ENCODE measurements around the gene PTPN7.

Gene PTPN7

GRCh38 chr1:202165267-202165941 lies 5.0 kb upstream of the PTPN7 start:
- no peak for DNase-seq

GRCh38 chr1:202164271-202165037 lies 4.1 kb upstream of the PTPN7 start:
- no peak for DNase-seq

GRCh38 chr1:202163281-202164270 lies 3.2 kb upstream of the PTPN7 start:
- no peak for DNase-seq

DNA sequence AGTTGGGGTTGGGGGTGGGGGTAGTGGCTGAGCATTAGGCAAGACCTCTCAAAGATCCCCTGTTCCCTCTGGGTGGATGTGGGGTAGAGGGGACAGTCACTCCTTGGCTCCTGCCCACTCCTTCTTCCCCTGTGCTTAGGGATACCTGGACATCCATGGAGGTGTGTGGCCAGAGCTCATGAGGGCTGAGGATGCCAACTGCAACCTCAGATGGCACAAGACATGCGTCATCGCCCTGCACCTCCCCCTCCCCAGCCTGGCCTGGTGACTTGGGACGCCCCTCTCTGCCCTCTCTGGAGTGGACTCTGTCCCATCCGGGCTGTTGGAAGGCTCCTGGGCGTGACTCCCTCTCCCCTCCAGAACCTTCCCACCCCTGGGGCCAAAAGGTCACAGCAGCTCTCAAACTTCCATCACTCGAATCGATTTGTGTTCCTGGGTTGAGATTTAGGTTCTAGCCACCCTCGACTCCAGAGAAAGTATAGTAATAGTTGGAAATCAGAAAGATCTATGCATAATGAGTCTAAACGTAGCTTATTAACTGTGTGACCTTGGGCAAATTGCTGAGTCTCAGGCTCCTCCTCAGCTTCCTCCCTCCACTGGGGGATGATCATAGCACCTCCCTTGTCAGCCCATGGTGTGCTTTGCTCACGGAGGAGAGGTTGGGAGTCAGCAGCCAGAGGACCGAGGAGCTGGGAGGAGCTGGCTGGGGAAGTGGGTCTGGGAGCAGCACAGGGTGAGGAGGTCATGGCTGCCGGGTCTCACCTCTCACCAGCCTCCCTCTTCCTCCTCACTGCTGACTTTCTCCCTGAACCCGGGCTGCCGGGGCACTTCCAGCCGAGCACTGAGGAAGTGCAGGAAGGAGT lies 2.2 kb upstream of the PTPN7 start:
- no peak for DNase-seq

DNA sequence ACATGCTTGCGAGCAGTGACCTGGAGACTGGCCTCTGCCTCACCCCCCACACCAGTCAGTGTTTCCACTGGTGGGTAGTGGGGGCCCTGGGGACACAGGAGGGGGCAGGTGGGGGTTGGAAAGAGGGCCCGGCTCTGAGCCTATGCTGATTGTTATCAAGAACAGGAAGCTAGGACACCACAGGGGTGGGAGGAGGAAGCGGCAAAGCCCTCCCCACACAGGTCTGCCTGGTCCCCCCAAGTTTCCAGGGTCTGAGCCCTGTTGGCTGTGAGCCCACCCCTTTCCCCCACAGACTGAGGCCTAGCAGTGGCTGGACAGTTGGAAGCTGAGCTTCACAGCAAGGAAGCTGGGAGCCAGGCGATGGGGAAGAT lies 1.6 kb upstream of the PTPN7 start:
- DNase-seq = no peak

DNA sequence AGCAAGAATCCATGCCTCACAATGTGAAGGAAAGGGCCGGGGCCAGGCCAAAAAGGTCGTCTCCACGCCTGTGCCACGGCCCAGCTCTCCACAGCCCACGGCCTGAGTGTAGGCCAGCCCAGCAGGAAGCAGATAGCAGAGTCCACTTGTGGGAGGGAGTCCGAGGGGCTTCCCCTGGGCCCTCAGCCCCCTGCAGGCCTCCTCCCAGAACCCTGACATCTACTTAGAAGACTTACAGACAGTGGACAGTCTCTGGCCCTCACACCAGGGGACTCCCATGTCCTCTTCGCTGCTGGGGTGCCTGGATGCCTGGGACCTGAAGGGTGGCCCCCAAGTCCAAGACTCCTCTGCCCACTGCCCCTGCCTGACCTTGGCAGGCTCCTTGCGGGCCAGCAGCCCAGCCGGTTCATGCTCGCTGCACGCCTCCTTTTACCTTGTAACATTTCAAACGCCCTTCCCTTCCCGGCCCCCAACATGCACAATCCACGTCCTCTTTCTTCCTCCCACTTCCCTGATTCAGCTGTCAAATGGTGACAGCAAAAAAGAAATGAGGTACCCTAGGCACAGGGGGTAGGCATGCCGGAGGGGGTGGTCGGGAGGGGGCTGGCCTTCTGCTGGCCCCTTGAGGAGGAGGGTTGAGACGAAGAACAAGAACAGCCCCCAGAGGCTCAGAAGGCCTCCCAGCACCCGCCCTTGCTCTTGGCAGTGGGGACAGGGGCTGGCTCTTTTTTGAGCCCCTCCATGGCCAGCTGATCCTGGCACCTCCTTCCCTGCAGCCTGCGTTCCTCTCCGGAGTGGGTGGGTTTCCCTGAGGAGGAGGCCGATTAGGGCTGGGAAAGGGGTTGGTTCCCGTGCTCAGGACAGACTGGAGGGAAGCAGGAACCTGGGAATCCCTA lies 997 bp upstream of the PTPN7 start:
- DNase-seq = no peak

- DNase-seq = peak in 1 of 2 donors; percentile 38
These were observed 649 bp downstream of the PTPN7 start for GRCh38 chr1:202159534-202160371.

- no peak for DNase-seq
These were observed 1.4 kb downstream of the PTPN7 start for GRCh38 chr1:202158810-202159533.

GRCh38 chr1:202157945-202158344 lies 2.5 kb downstream of the PTPN7 start:
- DNase-seq = no peak

DNA sequence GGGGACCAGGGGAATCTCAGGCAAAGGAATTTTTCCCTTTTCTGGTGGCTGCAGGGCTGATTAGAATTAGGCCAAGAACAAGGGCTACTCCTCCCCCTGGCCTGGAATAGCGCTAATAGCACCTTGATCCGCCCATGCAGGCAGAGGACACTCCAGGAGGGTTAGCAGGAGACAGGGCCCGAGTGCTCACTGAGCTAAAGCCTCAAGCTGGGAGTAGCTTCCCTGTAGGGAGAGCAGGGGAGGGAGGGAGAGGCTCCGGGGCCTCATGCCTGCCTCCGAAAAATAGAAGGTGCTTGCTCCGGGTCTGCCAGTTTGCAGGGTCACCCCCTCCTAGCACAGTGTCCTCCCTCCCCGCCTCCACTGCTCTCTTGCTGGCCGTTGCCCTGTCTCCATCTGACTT lies 3.8 kb downstream of the PTPN7 start:
- DNase-seq = no peak

DNA sequence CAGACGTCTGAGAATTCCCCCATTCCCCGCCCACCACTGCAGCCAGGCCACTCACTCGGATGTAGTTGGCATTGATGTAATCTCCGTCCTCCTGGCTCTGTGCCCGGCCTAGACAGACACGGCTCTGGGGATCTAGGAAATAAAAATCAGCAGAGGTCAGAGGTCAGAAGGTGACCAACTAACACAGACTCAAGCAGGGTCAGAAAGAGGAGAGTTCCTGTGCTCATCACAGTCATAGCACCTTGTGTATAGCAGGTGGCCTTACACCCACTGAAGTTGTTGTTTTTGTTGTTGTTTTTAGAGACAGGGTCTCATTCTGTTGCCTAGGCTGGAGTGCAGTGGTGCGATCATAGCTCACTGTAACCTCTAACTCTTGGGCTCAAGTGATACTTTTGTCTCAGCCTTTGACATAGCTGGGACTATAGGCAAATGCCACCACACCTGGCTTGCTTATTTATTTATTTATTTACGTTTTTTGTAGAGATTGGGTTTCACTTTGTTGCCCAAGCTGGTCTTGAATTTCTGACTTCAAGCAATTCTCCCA lies 4.9 kb downstream of the PTPN7 start:
- peak; percentile 93 to 94 for DNase-seq

- peak in 1 of 2 donors; percentile 61 for DNase-seq
These were observed 5.5 kb downstream of the PTPN7 start for GRCh38 chr1:202154766-202155477.

GRCh38 chr1:202154148-202154765 lies 6.1 kb downstream of the PTPN7 start:
- DNase-seq = no peak

GRCh38 chr1:202153284-202153683 lies 7.1 kb downstream of the PTPN7 start:
- no peak for DNase-seq

DNA sequence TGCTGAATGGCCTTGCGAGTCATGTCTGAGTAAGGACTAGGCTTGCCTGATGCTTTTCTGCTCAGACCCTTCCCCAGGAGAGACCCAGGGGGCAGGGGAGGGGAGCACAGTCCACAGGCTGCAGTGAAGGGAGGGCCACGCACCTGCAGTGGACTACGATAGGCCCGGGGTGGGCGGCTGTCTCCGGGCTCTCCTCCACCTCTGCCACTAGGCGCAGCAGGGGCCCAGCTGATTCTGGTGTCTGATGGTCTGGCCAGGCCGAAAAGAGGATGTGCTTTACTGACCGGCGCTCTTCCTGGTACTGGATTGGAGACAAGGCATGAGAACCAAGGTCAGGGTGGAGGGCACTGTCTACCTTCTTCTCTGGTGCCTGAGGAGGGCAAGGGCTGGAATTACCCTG lies 8.0 kb downstream of the PTPN7 start:
- DNase-seq = no peak

- DNase-seq = no peak
These were observed 9.4 kb downstream of the PTPN7 start for GRCh38 chr1:202151045-202151444.

- no peak for DNase-seq
These were observed 9.8 kb downstream of the PTPN7 start for GRCh38 chr1:202150602-202151001.

- no peak for DNase-seq
These were observed 10.2 kb downstream of the PTPN7 start for GRCh38 chr1:202150187-202150586.
